Lower leg skin (tissue), 3 donors: ENCODE measurements around the gene ATP2A1.

Experiments used
- POLR2A ChIP-seq, 2 donors: fragments of 450-650 bp; IDR thresholded peaks; one replicate each; pipeline ENCODE4 v1.6.1; 2016 to 2017; ENCODE audit warnings: antibody characterized with exemption in 2 of 2, mild to moderate bottlenecking in 1 of 2, moderate library complexity in 1 of 2
- TF ChIP-seq, protein P1 (sequence below), 3 donors: fragments of 450-650 bp; IDR thresholded peaks; one replicate each; pipeline ENCODE4 v1.5.1; 2016; ENCODE audit warnings: antibody characterized with exemption in 3 of 3, mild to moderate bottlenecking in 3 of 3, moderate library complexity in 2 of 3

DNA sequence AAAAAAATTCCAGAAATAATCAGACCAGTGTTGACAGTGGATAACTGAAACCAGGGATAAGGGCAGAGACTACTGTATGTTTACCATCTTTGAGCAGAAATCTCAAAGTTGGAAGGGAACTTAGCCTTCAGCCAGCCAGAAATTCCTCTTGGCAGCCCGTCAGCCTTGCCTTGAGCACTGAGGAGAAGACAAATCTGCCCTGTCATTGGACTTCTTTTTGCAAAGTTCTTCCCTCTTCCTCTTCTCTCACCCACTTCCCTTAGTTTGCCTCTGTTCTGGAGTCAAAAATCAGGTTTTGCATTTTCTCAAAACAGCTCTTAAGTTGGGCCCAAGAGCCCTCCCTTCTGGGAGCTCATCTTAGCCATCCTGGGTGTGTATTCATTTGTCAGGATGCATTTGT lies 38.4 kb upstream of the ATP2A1 start:
- TF ChIP-seq, protein P1, sequence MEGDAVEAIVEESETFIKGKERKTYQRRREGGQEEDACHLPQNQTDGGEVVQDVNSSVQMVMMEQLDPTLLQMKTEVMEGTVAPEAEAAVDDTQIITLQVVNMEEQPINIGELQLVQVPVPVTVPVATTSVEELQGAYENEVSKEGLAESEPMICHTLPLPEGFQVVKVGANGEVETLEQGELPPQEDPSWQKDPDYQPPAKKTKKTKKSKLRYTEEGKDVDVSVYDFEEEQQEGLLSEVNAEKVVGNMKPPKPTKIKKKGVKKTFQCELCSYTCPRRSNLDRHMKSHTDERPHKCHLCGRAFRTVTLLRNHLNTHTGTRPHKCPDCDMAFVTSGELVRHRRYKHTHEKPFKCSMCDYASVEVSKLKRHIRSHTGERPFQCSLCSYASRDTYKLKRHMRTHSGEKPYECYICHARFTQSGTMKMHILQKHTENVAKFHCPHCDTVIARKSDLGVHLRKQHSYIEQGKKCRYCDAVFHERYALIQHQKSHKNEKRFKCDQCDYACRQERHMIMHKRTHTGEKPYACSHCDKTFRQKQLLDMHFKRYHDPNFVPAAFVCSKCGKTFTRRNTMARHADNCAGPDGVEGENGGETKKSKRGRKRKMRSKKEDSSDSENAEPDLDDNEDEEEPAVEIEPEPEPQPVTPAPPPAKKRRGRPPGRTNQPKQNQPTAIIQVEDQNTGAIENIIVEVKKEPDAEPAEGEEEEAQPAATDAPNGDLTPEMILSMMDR (IDR thresholded peaks at IDR 0.05): no peak
- no peak for TF ChIP-seq POLR2A (IDR thresholded peaks at IDR 0.05)
